Measurements from ENCODE around the gene ANKS3. TPM values are rescaled to one million over a fixed set of nuclear protein-coding genes. Genes with fewer than 3 reads are reported as not detected.
A peak's percentile ranks its signal among the peaks of the same experiment; 100 is the strongest.

ANKS3 gene, protein sequence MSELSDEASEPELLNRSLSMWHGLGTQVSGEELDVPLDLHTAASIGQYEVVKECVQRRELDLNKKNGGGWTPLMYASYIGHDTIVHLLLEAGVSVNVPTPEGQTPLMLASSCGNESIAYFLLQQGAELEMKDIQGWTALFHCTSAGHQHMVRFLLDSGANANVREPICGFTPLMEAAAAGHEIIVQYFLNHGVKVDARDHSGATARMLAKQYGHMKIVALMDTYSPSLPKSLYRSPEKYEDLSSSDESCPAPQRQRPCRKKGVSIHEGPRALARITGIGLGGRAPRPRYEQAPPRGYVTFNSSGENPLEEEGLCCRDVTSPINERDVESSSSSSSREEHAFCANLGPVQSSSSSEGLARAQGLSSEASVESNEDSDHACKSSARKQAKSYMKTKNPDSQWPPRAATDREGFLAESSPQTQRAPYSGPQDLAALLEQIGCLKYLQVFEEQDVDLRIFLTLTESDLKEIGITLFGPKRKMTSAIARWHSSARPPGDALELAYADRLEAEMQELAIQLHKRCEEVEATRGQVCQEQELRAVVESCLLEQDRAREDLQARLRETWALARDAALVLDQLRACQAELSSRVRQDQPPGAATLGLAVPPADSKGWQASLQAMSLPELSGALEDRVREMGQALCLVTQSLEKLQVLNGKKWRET
- 8.2 and 13.8 TPM in 2 replicates for total RNA-seq (2014; rRNA removed; shearing (Covaris generic))
- polyA plus RNA-seq (2014; cell fraction: nucleus; rRNA removed): 70.0 and 86.9 TPM in 2 replicates

GRCh38 chr16:4734063-4734729 is at the start of gene ANKS3, which contains the start of gene DNAAF8:
Gene ANKS3 (minus strand): TSS chr16:4734271. CDS start chr16:4730149, 4,122 bp downstream.
Gene DNAAF8 (plus strand): TSS chr16:4734537. CDS start chr16:4736515, 1,978 bp downstream.
- DNase-seq (ENCODE audit: extremely low read depth, low read depth): peak; percentile 97

GRCh38 chr16:4783251-4783950 is 49.3 kb upstream of the ANKS3 start:
- DNase-seq (ENCODE audit: extremely low read depth, low read depth): no peak

GRCh38 chr16:4780235-4780634 is 46.2 kb upstream of the ANKS3 start:
- DNase-seq (ENCODE audit: extremely low read depth, low read depth): no peak

DNA sequence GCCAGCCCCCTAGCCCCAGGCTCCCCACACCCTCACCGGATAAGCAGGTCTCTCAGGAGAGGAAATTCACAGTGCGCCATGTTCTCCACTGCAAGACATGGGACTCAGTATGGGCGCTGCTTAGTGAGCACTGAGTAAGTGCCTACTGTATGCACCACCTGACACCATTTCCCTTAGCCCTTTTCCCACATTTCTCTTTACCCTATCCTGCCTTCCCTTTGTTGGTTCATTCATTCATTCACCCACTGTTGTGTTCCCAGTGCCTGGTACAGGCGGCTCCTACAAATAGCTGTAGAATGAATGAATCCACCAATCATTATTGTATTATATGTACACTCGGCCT is 44.0 kb upstream of the ANKS3 start:
- no peak for DNase-seq (ENCODE audit: extremely low read depth, low read depth)

DNA sequence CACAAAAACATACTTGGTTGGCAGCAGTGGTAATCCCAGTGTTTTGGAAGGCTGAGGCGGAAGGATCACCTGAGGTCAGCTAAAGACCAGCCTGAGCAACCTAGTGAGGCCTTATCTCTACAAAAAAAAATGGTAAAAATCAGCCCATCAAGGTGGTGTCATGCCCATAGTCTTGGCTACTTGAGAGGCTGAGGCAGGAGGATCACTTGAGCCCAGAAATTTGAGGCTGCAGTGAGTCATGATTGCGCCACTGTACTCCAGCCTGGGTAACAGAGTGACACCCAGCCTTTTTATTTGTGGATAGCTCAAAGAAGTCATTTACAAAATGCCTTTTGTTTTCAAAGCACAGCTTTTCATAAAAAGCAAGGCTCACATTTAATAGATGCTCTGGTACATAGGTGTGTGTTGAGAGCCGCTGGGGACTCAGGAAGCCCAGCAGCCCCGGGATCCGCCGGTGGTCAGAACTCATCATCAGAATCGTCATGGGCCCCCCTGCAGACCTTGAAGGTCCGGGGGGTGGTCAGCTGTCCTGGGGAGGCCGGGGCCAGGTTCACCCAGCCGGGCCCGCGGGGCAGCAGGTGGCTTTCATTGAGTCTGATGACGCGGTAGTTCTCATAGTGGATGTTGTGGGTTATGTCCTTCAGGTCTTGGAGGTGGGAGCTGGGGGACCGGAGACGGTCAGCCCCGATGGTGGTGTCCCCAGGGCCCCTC is 43.4 kb upstream of the ANKS3 start:
- DNase-seq (ENCODE audit: extremely low read depth, low read depth): no peak

- no peak for DNase-seq (ENCODE audit: extremely low read depth, low read depth)
Observed at GRCh38 chr16:4776141-4776705, 42.2 kb upstream of the ANKS3 start.

- DNase-seq (ENCODE audit: extremely low read depth, low read depth): no peak
Observed at GRCh38 chr16:4775005-4775404, 40.9 kb upstream of the ANKS3 start.

GRCh38 chr16:4772351-4772750 is 38.3 kb upstream of the ANKS3 start:
- DNase-seq (ENCODE audit: extremely low read depth, low read depth): no peak

GRCh38 chr16:4771646-4772045 is 37.6 kb upstream of the ANKS3 start:
- no peak for DNase-seq (ENCODE audit: extremely low read depth, low read depth)

GRCh38 chr16:4769306-4769638 is 35.2 kb upstream of the ANKS3 start:
- DNase-seq (ENCODE audit: extremely low read depth, low read depth): no peak

DNA sequence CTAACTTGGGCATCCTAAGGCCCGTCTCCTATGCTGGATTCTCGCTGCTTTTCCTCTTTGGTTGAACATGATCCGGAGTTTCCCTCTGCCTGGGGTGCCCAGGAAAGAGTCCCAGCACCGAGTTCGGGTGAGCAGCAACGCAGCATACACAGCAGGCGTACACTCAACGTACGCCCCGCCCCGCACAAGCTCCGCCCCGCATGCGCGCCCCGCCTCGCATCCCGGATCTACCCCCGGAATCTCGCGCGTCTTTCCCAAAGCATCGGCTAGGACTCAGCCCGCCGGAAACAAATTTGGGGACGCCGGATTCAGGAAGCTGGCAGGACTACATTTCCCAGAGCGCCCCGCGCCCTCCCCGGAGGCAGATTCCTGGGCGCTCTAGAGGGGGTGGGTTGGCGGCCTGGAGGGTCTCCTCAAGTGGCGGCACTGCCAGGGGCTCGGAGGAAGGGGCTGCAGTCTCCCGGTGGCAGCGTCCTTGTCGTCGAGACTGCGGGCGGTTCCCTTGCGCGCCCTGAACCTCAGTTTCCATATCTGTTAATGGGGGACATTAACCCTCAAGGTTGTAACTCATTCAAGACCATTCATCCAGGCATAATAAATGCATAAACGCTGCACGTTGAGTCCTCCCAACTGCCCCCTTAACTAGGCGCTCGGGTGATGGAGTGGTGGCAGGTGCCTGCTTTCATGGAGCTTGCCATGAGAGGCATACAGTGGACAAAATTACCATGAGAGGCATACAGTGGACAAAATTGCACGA is 34.7 kb upstream of the ANKS3 start:
- DNase-seq (ENCODE audit: extremely low read depth, low read depth): peak; percentile 96

DNA sequence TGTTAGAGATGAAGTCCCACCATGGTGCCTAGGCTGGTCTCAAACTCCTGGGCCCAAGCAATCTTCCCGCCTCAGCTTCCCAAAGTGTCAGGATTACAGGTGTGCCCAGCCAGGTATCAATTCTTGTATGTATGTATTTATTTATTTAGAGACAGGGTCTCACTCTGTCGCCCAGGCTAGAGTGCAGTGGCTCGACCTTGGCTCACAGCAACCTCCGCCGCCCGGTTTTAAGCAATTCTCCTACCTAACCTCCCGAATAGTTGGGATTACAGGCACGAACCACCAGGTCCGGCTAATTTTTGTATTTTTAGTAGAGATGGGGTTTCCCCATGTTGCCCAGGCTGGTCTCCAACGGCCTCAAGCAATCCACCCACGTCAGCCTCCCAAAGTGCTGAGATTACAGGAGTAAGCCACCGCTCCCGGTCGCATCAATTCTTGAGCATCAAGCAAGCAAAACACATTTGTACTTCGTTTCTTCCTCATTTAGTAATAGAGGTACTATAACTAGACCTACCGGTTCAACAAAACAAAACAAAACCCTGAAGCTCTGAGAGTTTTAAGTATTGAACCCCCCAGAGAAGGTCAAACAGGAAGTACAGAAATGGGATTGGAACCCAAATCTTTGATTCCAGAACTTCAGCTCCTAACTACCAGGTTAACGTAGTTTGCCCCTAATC is 33.9 kb upstream of the ANKS3 start:
- DNase-seq (ENCODE audit: extremely low read depth, low read depth): peak; percentile 14

GRCh38 chr16:4766875-4767628 is 33.0 kb upstream of the ANKS3 start, which contains the start of gene ZNF500:
Gene ZNF500 (minus strand): TSS chr16:4767162. CDS start chr16:4765978, 1,184 bp downstream.
- DNase-seq (ENCODE audit: extremely low read depth, low read depth): peak; percentile 94

DNA sequence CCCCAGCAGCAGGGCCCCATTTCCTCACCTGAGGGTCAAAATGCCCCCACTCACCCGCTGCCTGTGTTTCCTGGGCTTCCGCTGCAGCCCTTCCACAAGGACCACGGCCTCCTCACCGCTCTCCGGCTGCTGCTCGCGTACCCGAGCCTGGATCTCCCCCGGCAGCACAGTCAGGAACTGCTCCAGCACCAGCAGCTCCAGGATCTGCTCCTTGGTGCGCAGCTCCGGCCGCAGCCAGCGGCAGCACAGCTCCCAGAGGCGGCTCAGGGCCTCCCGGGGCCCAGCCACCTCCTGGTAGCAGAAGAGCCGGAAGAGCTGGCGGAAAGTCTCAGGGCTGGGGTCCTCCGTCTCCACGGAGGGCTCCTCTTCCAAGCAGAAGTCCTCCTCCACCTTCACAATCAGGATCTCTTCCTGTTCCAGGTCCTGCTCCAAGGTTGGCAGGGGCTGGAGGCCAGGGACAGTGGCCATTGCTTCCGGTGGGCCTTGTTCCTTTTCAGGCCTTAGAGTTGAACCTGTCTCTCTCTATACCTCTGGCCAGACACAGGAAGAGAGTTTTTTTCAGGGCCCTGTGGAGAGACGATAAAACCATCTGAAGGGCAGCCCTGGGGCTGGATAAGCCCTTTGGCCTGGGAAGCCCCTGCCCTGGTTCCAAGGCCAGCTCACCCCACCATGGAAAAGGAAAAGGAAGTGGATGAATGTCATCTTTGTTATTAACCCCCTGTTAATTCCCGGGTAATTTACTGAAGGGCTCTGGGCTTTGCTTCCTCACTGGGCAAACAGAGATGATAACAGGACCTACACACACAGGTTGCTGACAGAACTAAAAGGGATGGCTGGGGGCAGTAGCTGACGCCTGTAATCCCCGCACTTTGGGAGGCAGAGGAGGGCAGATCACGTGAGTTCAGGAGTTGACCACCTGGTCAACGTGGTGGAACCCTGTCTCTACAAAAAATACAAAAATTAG is 31.7 kb upstream of the ANKS3 start:
- DNase-seq (ENCODE audit: extremely low read depth, low read depth): no peak

DNA sequence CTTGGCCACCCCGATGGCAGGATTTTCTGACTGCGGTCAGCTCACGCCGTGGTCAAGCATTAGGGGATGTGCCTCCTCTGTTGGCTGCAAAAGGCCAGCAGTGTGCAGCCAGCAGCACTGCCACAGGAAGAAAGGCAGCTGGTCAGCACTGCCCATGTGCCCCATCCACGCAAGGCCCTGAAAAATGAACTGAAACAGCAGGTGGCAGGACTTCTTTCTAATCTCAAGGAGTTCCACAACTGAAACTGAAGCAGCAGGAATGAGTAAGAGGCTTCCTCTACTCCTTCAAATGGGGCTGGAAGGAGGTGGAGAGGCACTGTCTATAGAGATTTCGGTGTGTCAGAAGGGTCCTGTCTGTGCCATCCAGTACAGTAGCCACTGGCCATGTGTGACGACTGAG is 29.7 kb upstream of the ANKS3 start:
- DNase-seq (ENCODE audit: extremely low read depth, low read depth): no peak

DNA sequence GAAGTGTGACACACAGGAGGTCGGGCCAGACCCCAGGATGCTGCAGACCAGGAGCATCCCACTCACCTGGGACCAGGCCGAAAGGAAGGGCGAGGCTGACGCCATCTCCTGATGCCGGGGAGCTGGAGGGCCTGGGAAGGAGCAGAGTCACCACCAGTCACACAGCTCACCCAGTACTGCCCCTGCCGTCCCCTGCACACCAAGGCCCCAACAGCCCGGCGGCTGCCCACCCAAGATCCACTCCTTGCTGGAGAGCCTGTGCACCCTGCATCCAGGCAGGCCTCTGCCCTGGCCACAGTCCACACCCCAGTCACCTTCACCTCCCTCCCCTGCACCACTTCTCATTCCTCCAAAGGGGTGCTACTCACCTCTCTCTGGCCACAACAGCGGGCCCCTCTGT is 28.1 kb upstream of the ANKS3 start:
- DNase-seq (ENCODE audit: extremely low read depth, low read depth): no peak

All from NCI-H460 (cell line).